ENCODE measurements around the gene FHOD3. TPM values are rescaled to one million over a fixed set of nuclear protein-coding genes. Genes with fewer than 3 reads are reported as not detected.

FHOD3 gene
- total and polyA plus RNA-seq, 2 of the 8 experiments (the other 6 are each of a cell fraction or from before 2014, with no cell fraction given), result 9.7 to 10.5 TPM

- Histone ChIP-seq H2AFZ (ENCODE audit: low read length) (no peak overlapping the region), H3K4me1 (replicated peaks in 1 of 4; ENCODE audit: control insufficient read depth in 3 of 4, insufficient read depth in 4 of 4, low read length in 3 of 4) (peaks cover 8 to 26% (median 12%) of the 10 kb centered on the region in 4 experiments), H3K18ac (ENCODE audit: extremely low read depth, low read length) (peak overlapping the region; percentile 65), H3K36me3 (ENCODE audit: control insufficient read depth in 2 of 4, insufficient read depth in 4 of 4, low read length in 3 of 4) (no peaks in the 10 kb centered on the region), H3K56ac (replicated peaks; ENCODE audit: insufficient read length, low read depth, low read length) (no peak overlapping the region), H2BK120ac (replicated peaks; ENCODE audit: low read depth, low read length) (no peak overlapping the region), H4K91ac (replicated peaks; ENCODE audit: insufficient read length, low read length) (peak overlapping the region; percentile 67), H3K27ac (ENCODE audit: low read depth, low read length) (no peak overlapping the region), H3K4ac (replicated peaks; ENCODE audit: insufficient read length, low read depth, low read length) (no peak overlapping the region), H2BK20ac (ENCODE audit: low read length) (peak overlapping the region; percentile 91; the same call in 1 of the 2 replicates), H2BK5ac (ENCODE audit: low read depth, low read length) (peak overlapping the region; percentile 92; the same call in 1 of the 2 replicates), H3K23ac (ENCODE audit: insufficient read length) (no peak overlapping the region), H4K20me1 (replicated peaks in 1 of 2; ENCODE audit: control insufficient read depth in 1 of 2, insufficient read depth in 2 of 2, low read length in 2 of 2) (no peaks in the 10 kb centered on the region), H3K9me3 (ENCODE audit: insufficient read depth in 2 of 2, low read depth in 1 of 2, low read length in 1 of 2) (peaks cover 0 to under 1% of the 10 kb centered on the region in 2 experiments; a peak in 1 of 4 replicates), H3K14ac (ENCODE audit: insufficient read length) (no peak overlapping the region), H2BK15ac (ENCODE audit: low read length) (no peak overlapping the region), H4K5ac (ENCODE audit: insufficient read length, low read depth, low read length) (peak overlapping the region; percentile 8), H2BK12ac (ENCODE audit: low read depth, low read length) (peak overlapping the region; percentile 86), H3K27me3 (replicated peaks in 1 of 4; ENCODE audit: control insufficient read depth in 3 of 4, extremely low read depth in 1 of 4, insufficient read depth in 3 of 4, low read length in 3 of 4) (no peaks in the 10 kb centered on the region), H3K4me2 (ENCODE audit: insufficient read depth in 1 of 2, low read depth in 2 of 2, low read length in 2 of 2) (peak overlapping the region; percentile 49 to 63), H3K23me2 (ENCODE audit: low read depth, low read length) (no peaks in the 10 kb centered on the region; the same call in 1 of the 2 replicates), H3K9ac (replicated peaks in 1 of 4; ENCODE audit: extremely low read depth in 1 of 4, low read depth in 3 of 4, low read length in 3 of 4) (no peak overlapping the region), H3K79me1 (ENCODE audit: low read depth, low read length) (no peaks in the 10 kb centered on the region), H4K8ac (ENCODE audit: extremely low read depth, insufficient read depth, low read length) (no peak overlapping the region), H3K79me2 (ENCODE audit: control insufficient read depth in 1 of 2, insufficient read depth in 2 of 2, low read length in 2 of 2) (no peaks in the 10 kb centered on the region), H3K4me3 (ENCODE audit: extremely low read depth in 1 of 4, insufficient read depth in 2 of 4, low read depth in 3 of 4, low read length in 4 of 4) (peak overlapping the region in 1 of 4 experiments; percentile 35; a peak in 2 of 8 replicates), H2AK5ac (ENCODE audit: low read depth, low read length) (peak overlapping the region; percentile 93)
- WGBS, 2 experiments (ENCODE audit: extremely low coverage in 1 of 2, insufficient coverage in 1 of 2, insufficient read length in 1 of 2, insufficient replicate concordance in 2 of 2, low coverage in 1 of 2, low lambda C conversion rate in 2 of 2, missing lambda C conversion rate in 1 of 2), result 7% methylated on average over 3 of the region's 3 CpGs; no CpG with 5 or more reads in 1 of the 2 experiments
- DNase-seq (ENCODE audit: low read depth in 1 of 2, low spot score in 2 of 2) (no peak), FAIRE-seq (peak; percentile 7)
- CTCF ChIA-PET (ENCODE audit: partially characterized antibody), result interaction anchor here (0.7 to 2.2 kb wide), 8 partner anchors 9 to 239 kb away, joined by 3 to 8 read pairs (median 3); no protein-coding TSS in a partner anchor
- POLR2A ChIA-PET (ENCODE audit: partially characterized antibody), result interaction anchor here (1.0 kb wide), 1 partner anchor 172 kb away, joined by 3 read pairs; no protein-coding TSS in a partner anchor
- TF ChIP-seq RXRA (IDR thresholded peaks at IDR 0.05; ENCODE audit: insufficient read depth, low read depth, low read length) (no peak), CBX5 (IDR thresholded peaks at IDR 0.05; ENCODE audit: low read depth, low read length) (no peak), ZNF274 (IDR thresholded peaks at IDR 0.05; ENCODE audit: borderline replicate concordance, extremely low read depth, low read length) (no peak), ASH2L (IDR thresholded peaks at IDR 0.05; ENCODE audit: low read length) (peak; percentile 58), YY1 (IDR thresholded peaks at IDR 0.05; ENCODE audit: low read depth, low read length) (peak; percentile 51; the same call in 1 of the 2 replicates), POU5F1 (IDR thresholded peaks at IDR 0.05; ENCODE audit: low read depth, low read length) (peak; percentile 47; the same call in 1 of the 2 replicates), EGR1 (IDR thresholded peaks at IDR 0.05; ENCODE audit: borderline replicate concordance, low read depth, low read length) (0 out of 2 replicates have a peak, but pooled peaks have one; percentile 43), KDM4A (IDR thresholded peaks at IDR 0.05; ENCODE audit: low read depth, low read length, severe bottlenecking) (no peak), GABPA (IDR thresholded peaks at IDR 0.05; ENCODE audit: borderline replicate concordance, insufficient read depth, low read length) (no peak), KDM5A (IDR thresholded peaks at IDR 0.05; ENCODE audit: low read length) (no peak), HDAC2 (IDR thresholded peaks at IDR 0.05; ENCODE audit: borderline replicate concordance in 1 of 2, low read depth in 2 of 2, low read length in 2 of 2) (peak in 1 of 2 experiments; percentile 24; a peak in 1 of 4 replicates)
Observed at GRCh38 chr18:36448384-36449290, 151.1 kb downstream of the FHOD3 start.
